Measurements from ENCODE around the gene KIRREL3. TPM values are rescaled to one million over a fixed set of nuclear protein-coding genes. Genes with fewer than 3 reads are reported as not detected.

Gene KIRREL3
- total RNA-seq, 1 donor from 2014 or later: 0.38 TPM

DNA sequence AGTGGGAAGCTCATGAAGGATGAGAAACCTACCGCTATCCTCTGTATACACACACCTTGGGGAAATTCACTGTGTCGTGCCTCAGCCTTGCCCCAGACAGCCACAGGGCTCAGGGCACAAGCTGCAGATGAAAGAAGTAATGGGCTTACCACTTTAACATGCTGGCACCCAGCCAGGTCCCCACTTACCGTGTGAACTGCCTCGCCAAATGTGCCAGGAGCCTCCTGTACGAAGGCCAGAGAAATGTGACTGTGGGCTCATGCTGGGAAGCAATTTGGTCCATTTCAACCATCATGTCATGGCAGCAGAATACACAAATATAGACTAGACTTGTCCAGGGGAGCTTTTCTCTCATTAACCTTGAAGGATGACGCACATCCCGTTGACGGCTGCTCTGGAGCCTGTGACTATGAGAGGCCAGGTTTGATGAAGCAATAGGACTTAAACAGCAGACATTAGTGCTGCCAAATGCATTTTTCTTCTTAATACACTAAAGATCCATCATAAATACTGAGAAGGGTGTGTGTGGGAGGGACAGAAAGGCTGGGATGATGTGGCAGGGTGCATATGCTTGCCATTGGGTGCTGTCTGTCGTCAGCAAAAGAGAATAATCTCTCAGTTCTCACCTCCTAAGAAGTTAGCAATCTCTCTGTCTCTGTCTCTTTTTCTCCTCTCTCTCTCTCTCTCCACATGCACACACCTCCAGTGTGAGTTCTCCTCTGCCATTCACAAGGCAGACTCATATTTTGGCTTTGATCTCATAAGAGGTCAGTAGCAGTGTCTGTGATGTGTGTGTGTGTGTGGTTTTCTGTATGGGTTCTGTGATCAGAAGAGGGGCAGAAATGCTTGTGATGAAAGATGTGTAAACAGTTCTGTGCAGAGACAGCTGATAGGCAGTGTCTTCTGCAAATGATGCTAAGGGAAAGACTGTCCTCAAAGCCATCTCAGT is 142.4 kb downstream of the KIRREL3 start:
- Mint-ChIP-seq H3K4me3 (ENCODE audit: unreplicated experiment) (no peak overlapping the region), H3K36me3 (ENCODE audit: low read depth, unreplicated experiment) (no peaks in the 10 kb centered on the region), H3K9me3 (ENCODE audit: unreplicated experiment) (no peaks in the 10 kb centered on the region), H3K27ac (ENCODE audit: unreplicated experiment) (no peak overlapping the region), H3K27me3 (ENCODE audit: unreplicated experiment) (peaks cover 3% of the 10 kb centered on the region), H3K4me1 (ENCODE audit: unreplicated experiment) (no peaks in the 10 kb centered on the region)
- TF ChIP-seq CTCF (IDR thresholded peaks at IDR 0.05; ENCODE audit: unreplicated experiment): no peak
- no peak for DNase-seq (ENCODE audit: low spot score)

DNA sequence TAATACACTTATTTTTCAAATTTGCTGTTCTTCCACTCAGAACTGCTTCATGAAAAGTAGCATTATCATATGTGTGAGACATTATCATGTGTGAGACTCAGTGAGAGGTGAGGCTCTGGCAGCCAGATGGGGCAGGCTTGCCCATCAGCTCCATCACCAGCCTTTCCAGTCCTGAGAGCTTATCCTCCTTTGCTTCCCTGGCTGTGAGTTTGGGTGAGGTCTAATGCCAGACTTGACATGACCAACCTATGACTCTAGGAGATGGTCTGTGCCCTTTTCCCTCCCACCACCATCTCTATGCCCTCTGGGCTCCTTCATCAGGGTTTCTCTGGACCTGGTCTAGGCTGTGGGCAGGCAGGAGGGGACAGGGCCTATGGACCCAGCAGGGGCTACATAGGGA is 145.0 kb downstream of the KIRREL3 start:
- no peaks in the 10 kb centered on the region for H3K36me3 Mint-ChIP-seq (ENCODE audit: low read depth, unreplicated experiment)
- peaks cover 3% of the 10 kb centered on the region for H3K27me3 Mint-ChIP-seq (ENCODE audit: unreplicated experiment)

DNA sequence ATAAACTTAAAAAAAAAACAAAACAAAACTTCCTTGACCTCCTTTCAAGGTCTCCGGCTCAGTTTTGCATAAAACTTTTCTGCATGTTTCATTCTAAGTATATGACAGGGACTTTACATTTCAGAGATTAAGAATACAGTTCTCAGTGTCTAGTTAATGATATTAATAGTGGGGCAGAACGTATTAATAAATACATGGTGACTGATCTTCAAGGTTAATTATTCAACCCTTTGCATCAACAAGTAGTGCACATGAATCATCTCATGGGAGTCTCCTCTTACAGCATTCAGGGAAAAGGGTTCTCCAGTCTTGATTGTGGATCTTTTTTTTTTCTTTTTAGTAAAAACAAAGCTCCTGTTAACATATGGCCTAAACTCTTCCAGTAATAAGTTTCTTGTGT is 146.8 kb downstream of the KIRREL3 start:
- no peak overlapping the region for H3K4me3 Mint-ChIP-seq (ENCODE audit: unreplicated experiment)
- no peak for TF ChIP-seq CTCF (IDR thresholded peaks at IDR 0.05; ENCODE audit: unreplicated experiment)

More for the DNA sequence above, 145.0 kb downstream of the KIRREL3 start:
- no peaks in the 10 kb centered on the region for H3K9me3 Mint-ChIP-seq (ENCODE audit: unreplicated experiment)
- no peak overlapping the region for H3K4me3 Mint-ChIP-seq (ENCODE audit: unreplicated experiment)
- no peak overlapping the region for H3K27ac Mint-ChIP-seq (ENCODE audit: unreplicated experiment)
- no peak for DNase-seq (ENCODE audit: low spot score)
- no peaks in the 10 kb centered on the region for H3K4me1 Mint-ChIP-seq (ENCODE audit: unreplicated experiment)
- no peak for TF ChIP-seq CTCF (IDR thresholded peaks at IDR 0.05; ENCODE audit: unreplicated experiment)

GRCh38 chr11:126844789-126845188 is 155.8 kb downstream of the KIRREL3 start:
- no peaks in the 10 kb centered on the region for H3K27me3 Mint-ChIP-seq (ENCODE audit: unreplicated experiment)
- H3K4me3 Mint-ChIP-seq (ENCODE audit: unreplicated experiment): no peak overlapping the region
- TF ChIP-seq CTCF (IDR thresholded peaks at IDR 0.05; ENCODE audit: unreplicated experiment): no peak
- no peaks in the 10 kb centered on the region for H3K36me3 Mint-ChIP-seq (ENCODE audit: low read depth, unreplicated experiment)
- no peak for DNase-seq (ENCODE audit: low spot score)
- peaks cover 3% of the 10 kb centered on the region for H3K4me1 Mint-ChIP-seq (ENCODE audit: unreplicated experiment)
- no peak overlapping the region for H3K27ac Mint-ChIP-seq (ENCODE audit: unreplicated experiment)
- no peaks in the 10 kb centered on the region for H3K9me3 Mint-ChIP-seq (ENCODE audit: unreplicated experiment)

More for the DNA sequence above, 146.8 kb downstream of the KIRREL3 start:
- H3K36me3 Mint-ChIP-seq (ENCODE audit: low read depth, unreplicated experiment): no peaks in the 10 kb centered on the region
- no peak for DNase-seq (ENCODE audit: low spot score)
- peaks cover 4% of the 10 kb centered on the region for H3K27me3 Mint-ChIP-seq (ENCODE audit: unreplicated experiment)
- H3K4me1 Mint-ChIP-seq (ENCODE audit: unreplicated experiment): no peaks in the 10 kb centered on the region
- H3K9me3 Mint-ChIP-seq (ENCODE audit: unreplicated experiment): no peaks in the 10 kb centered on the region
- H3K27ac Mint-ChIP-seq (ENCODE audit: unreplicated experiment): no peak overlapping the region

GRCh38 chr11:126843096-126843495 is 157.5 kb downstream of the KIRREL3 start:
- TF ChIP-seq CTCF (IDR thresholded peaks at IDR 0.05; ENCODE audit: unreplicated experiment): no peak
- no peaks in the 10 kb centered on the region for H3K36me3 Mint-ChIP-seq (ENCODE audit: low read depth, unreplicated experiment)
- no peaks in the 10 kb centered on the region for H3K9me3 Mint-ChIP-seq (ENCODE audit: unreplicated experiment)
- H3K4me3 Mint-ChIP-seq (ENCODE audit: unreplicated experiment): no peak overlapping the region
- peaks cover 12% of the 10 kb centered on the region for H3K4me1 Mint-ChIP-seq (ENCODE audit: unreplicated experiment)
- H3K27ac Mint-ChIP-seq (ENCODE audit: unreplicated experiment): no peak overlapping the region
- H3K27me3 Mint-ChIP-seq (ENCODE audit: unreplicated experiment): no peaks in the 10 kb centered on the region
- no peak for DNase-seq (ENCODE audit: low spot score)
